Karpas-422 (cell line): Measurements from ENCODE around the gene CASP12. TPM values are rescaled to one million over a fixed set of nuclear protein-coding genes. Genes with fewer than 3 reads are reported as not detected.
A peak's percentile ranks its signal among the peaks of the same experiment; 100 is the strongest.

Source experiments
- DNase-seq: peaks from one replicate; pipeline ENCODE4 v3.0.0-alpha.2; 2015
- H2AFZ ChIP-seq: fragments of 200-600 bp; sonication (generic); 2 replicates; pipeline ENCODE4 v1.6.1; 2014; ENCODE audit warnings: antibody characterized with exemption, low read length, mixed read lengths
- H3K27ac ChIP-seq: fragments of 200-600 bp; sonication (generic); 2 replicates; pipeline ENCODE4 v1.5.1; 2014; ENCODE audit warnings: mild to moderate bottlenecking, low read length, moderate library complexity
- H3K27me3 ChIP-seq: fragments of 200-600 bp; sonication (generic); 2 replicates; pipeline ENCODE4 v1.6.1; 2014; ENCODE audit warnings: low read length, mixed read lengths
- H3K36me3 ChIP-seq: fragments of 200-600 bp; sonication (generic); 2 replicates; pipeline ENCODE4 v1.6.1; 2014; ENCODE audit warnings: low read length, mixed read lengths; ENCODE audit not compliant: insufficient read depth
- H3K4me1 ChIP-seq: fragments of 200-600 bp; sonication (generic); 2 replicates; pipeline ENCODE4 v1.6.1; 2014; ENCODE audit warnings: mild to moderate bottlenecking, low read length, mixed read lengths
- H3K4me2 ChIP-seq: fragments of 200-600 bp; sonication (generic); 2 replicates; pipeline ENCODE4 v1.6.1; 2014; ENCODE audit warnings: low read length, low read depth, mild to moderate bottlenecking; ENCODE audit not compliant: poor library complexity, severe bottlenecking
- H3K4me3 ChIP-seq: fragments of 200-600 bp; sonication (generic); 2 replicates; pipeline ENCODE4 v1.5.1; 2014; ENCODE audit warnings: mild to moderate bottlenecking, antibody characterized with exemption, low read length, mixed read lengths
- H3K79me2 ChIP-seq: fragments of 200-600 bp; sonication (generic); 2 replicates; pipeline ENCODE4 v1.6.1; 2014; ENCODE audit warnings: mild to moderate bottlenecking, low read length, mixed read lengths
- H3K9ac ChIP-seq: fragments of 200-600 bp; sonication (generic); 2 replicates; pipeline ENCODE4 v1.6.0; 2014; ENCODE audit warnings: low read length
- H3K9me2 ChIP-seq: fragments of 200-600 bp; sonication (generic), shearing (Covaris generic); replicated peaks from 2 replicates; pipeline ENCODE4 v1.6.0; 2014; ENCODE audit warnings: mild to moderate bottlenecking, low read length, moderate library complexity; ENCODE audit not compliant: insufficient read depth
- H3K9me3 ChIP-seq: fragments of 300-700, 200-600 bp; sonication (generic); 2 replicates; pipeline ENCODE4 v1.6.1; 2014; ENCODE audit warnings: low read length, mixed read lengths
- H4K20me1 ChIP-seq: fragments of 200-600 bp; sonication (generic); 2 replicates; pipeline ENCODE4 v1.6.1; 2014; ENCODE audit warnings: mild to moderate bottlenecking, antibody characterized with exemption, low read length, low read depth; ENCODE audit not compliant: insufficient read depth
- total RNA-seq: library from RNA; depleted of rRNA; stranded (reverse); fragments of >200 nt; shearing (Covaris generic); gene quantifications from 2 replicates; pipeline ENCODE4 v1.2.3, GENCODE V29; 2014; ENCODE audit warnings: low replicate concordance

CASP12 gene
- total RNA-seq, 1 experiment from 2014 or later = not detected

- H2AFZ ChIP-seq = no peak overlapping the region
- no peaks in the 10 kb centered on the region for H3K9me2 ChIP-seq
- no peaks in the 10 kb centered on the region for H3K4me1 ChIP-seq
- no peaks in the 10 kb centered on the region for H3K79me2 ChIP-seq
- no peak overlapping the region for H3K9ac ChIP-seq
- no peaks in the 10 kb centered on the region for H3K9me3 ChIP-seq
- H3K36me3 ChIP-seq = no peaks in the 10 kb centered on the region
- no peak overlapping the region for H3K4me2 ChIP-seq
- H3K27me3 ChIP-seq = no peaks in the 10 kb centered on the region
- no peak overlapping the region for H3K27ac ChIP-seq
- no peak overlapping the region for H3K4me3 ChIP-seq
- no peaks in the 10 kb centered on the region for H4K20me1 ChIP-seq
- DNase-seq = peak; percentile 72
Measured at GRCh38 chr11:104879514-104880190, 18.6 kb downstream of the CASP12 start.

DNA sequence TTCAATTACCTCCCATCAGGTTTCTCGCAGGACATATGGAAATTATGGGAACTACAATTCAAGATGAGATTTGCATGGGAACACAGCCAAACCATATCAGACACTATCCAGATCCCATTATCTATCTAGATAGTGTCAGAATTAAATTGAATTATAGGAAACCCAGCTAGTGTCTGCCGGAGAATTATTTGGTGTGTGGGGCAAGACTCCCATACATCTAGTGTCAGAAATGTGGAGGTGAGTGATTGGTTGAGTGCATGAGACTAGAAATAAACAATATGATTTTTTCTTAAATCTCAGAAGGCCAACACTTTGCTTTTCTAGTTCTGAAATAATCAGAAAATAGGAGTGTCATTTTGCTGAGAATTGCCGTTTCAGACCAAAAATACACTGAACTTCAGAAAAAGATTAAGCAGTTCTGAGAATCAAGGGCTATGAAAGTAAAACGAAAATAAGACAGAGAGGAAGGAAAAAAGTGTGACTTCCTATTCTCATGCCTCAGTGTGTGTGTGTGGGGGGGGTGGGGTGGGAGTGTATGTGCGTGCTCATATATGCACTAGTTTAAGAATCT is 21.3 kb downstream of the CASP12 start:
- Histone ChIP-seq H3K9ac (no peak overlapping the region), H3K36me3 (no peaks in the 10 kb centered on the region), H3K27me3 (no peaks in the 10 kb centered on the region), H3K79me2 (no peaks in the 10 kb centered on the region), H3K4me3 (no peak overlapping the region), H3K9me2 (no peaks in the 10 kb centered on the region), H3K9me3 (no peaks in the 10 kb centered on the region), H3K4me2 (no peak overlapping the region), H4K20me1 (no peaks in the 10 kb centered on the region), H3K4me1 (no peaks in the 10 kb centered on the region), H3K27ac (no peak overlapping the region), H2AFZ (no peak overlapping the region)
- no peak for DNase-seq

- H3K4me2 ChIP-seq = no peak overlapping the region
- H3K27me3 ChIP-seq = no peaks in the 10 kb centered on the region
- H3K9me3 ChIP-seq = no peaks in the 10 kb centered on the region
- H3K4me3 ChIP-seq = no peak overlapping the region
- no peaks in the 10 kb centered on the region for H3K79me2 ChIP-seq
- H3K9me2 ChIP-seq = no peaks in the 10 kb centered on the region
- H3K27ac ChIP-seq = no peak overlapping the region
- DNase-seq = no peak
- H2AFZ ChIP-seq = no peak overlapping the region
- H3K4me1 ChIP-seq = no peaks in the 10 kb centered on the region
- H4K20me1 ChIP-seq = no peaks in the 10 kb centered on the region
- no peaks in the 10 kb centered on the region for H3K36me3 ChIP-seq
- H3K9ac ChIP-seq = no peak overlapping the region
Measured at GRCh38 chr11:104876324-104876723, 21.9 kb downstream of the CASP12 start.

- H3K9me2 ChIP-seq = no peaks in the 10 kb centered on the region
- H3K4me1 ChIP-seq = no peaks in the 10 kb centered on the region
- no peaks in the 10 kb centered on the region for H3K9me3 ChIP-seq
- no peak overlapping the region for H3K27ac ChIP-seq
- no peaks in the 10 kb centered on the region for H3K79me2 ChIP-seq
- no peak overlapping the region for H3K4me2 ChIP-seq
- no peaks in the 10 kb centered on the region for H3K36me3 ChIP-seq
- H3K4me3 ChIP-seq = no peak overlapping the region
- no peak overlapping the region for H3K9ac ChIP-seq
- no peak for DNase-seq
- no peaks in the 10 kb centered on the region for H3K27me3 ChIP-seq
- no peak overlapping the region for H2AFZ ChIP-seq
- H4K20me1 ChIP-seq = no peaks in the 10 kb centered on the region
Measured at GRCh38 chr11:104873252-104873651, 25.0 kb downstream of the CASP12 start.

DNA sequence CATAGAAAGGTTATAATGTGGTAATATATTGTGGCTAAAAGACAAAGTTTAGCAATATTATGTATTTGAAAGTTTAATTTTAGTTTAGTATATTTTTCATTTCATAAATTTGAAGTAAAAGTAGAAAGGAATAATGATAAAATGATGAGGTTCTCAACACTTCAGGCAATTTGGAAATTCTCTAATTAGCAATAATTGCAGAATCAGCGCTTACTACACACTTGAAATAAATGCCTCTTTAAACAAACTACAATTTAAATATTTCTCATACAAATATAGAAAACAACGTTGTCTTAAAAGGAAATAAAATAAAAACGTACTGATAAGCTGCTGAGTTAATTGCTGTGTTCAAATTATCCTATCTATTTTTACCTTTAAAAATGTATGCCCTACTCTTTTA is 25.9 kb downstream of the CASP12 start:
- Histone ChIP-seq H3K4me2 (no peak overlapping the region), H3K27me3 (no peaks in the 10 kb centered on the region), H3K9me2 (no peaks in the 10 kb centered on the region), H3K9me3 (no peaks in the 10 kb centered on the region), H3K4me3 (no peak overlapping the region), H3K79me2 (no peaks in the 10 kb centered on the region), H3K36me3 (no peaks in the 10 kb centered on the region), H3K4me1 (no peaks in the 10 kb centered on the region), H4K20me1 (no peaks in the 10 kb centered on the region), H2AFZ (no peak overlapping the region), H3K27ac (no peak overlapping the region), H3K9ac (no peak overlapping the region)
- DNase-seq = no peak

DNA sequence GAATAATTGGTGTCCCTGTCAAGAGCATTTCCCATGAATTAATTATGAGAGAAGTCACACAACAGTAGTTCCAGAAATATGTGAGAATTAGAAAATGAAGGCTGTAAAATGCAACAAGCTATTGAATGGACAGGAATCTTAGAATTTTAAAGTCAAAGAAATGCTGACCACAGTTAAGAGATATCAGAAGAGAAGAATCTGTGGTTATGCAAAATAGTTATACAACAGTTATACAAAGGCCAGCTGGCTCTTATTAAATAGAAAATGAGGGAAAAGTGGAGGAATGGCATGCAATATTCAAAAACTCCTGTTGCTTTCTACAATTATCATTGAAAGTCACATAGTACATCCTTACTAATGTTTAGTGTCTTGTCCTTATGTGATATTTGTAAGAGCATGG is 27.4 kb downstream of the CASP12 start:
- Histone ChIP-seq H3K4me1 (no peaks in the 10 kb centered on the region), H3K27me3 (no peaks in the 10 kb centered on the region), H3K9me2 (no peaks in the 10 kb centered on the region), H3K79me2 (no peaks in the 10 kb centered on the region), H3K27ac (no peak overlapping the region), H3K4me3 (no peak overlapping the region), H3K9me3 (no peaks in the 10 kb centered on the region), H3K36me3 (no peaks in the 10 kb centered on the region), H3K9ac (no peak overlapping the region), H4K20me1 (no peaks in the 10 kb centered on the region), H3K4me2 (no peak overlapping the region), H2AFZ (no peak overlapping the region)
- DNase-seq = no peak

DNA sequence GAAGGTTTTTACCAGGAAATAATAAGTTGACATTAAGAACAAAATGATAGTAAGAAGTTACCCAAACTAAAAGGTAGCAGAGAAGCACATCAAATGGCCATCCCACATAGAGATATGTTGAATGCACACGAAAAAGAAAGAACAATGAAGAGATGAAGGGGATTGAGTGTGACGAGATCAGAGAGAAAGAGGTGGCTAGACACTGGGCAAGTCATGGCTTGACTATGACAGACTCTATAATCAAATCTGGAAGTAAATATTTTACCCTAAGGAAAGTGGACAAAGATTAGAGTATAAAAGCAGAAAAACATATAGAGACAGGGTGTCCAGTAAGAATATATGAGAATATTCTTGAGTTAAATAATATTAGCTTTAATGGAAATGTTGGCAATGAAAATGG is 31.4 kb downstream of the CASP12 start:
- no peak for DNase-seq
- no peak overlapping the region for H2AFZ ChIP-seq
- no peaks in the 10 kb centered on the region for H3K36me3 ChIP-seq
- H3K9ac ChIP-seq = no peak overlapping the region
- no peaks in the 10 kb centered on the region for H4K20me1 ChIP-seq
- H3K4me2 ChIP-seq = no peak overlapping the region
- no peaks in the 10 kb centered on the region for H3K9me2 ChIP-seq
- H3K4me3 ChIP-seq = no peak overlapping the region
- no peaks in the 10 kb centered on the region for H3K4me1 ChIP-seq
- H3K9me3 ChIP-seq = no peaks in the 10 kb centered on the region
- H3K27me3 ChIP-seq = 0 out of 2 replicates have a peak, but pooled peaks cover 2% of the 10 kb centered on the region
- H3K79me2 ChIP-seq = no peaks in the 10 kb centered on the region
- H3K27ac ChIP-seq = no peak overlapping the region

GRCh38 chr11:104858882-104859775 is 39.1 kb downstream of the CASP12 start:
- Histone ChIP-seq H3K4me1 (no peaks in the 10 kb centered on the region), H3K4me3 (no peak overlapping the region), H3K9me2 (no peaks in the 10 kb centered on the region), H3K9ac (no peak overlapping the region), H4K20me1 (no peaks in the 10 kb centered on the region), H3K4me2 (no peak overlapping the region), H3K79me2 (no peaks in the 10 kb centered on the region), H3K27me3 (0 out of 2 replicates have a peak, but pooled peaks cover 1% of the 10 kb centered on the region), H2AFZ (no peak overlapping the region), H3K27ac (no peak overlapping the region), H3K9me3 (no peaks in the 10 kb centered on the region), H3K36me3 (no peaks in the 10 kb centered on the region)
- DNase-seq = no peak
